ENCODE measurements around the gene OTULIN.
A peak's percentile ranks its signal among the peaks of the same experiment; 100 is the strongest.

The OTULIN gene

DNA sequence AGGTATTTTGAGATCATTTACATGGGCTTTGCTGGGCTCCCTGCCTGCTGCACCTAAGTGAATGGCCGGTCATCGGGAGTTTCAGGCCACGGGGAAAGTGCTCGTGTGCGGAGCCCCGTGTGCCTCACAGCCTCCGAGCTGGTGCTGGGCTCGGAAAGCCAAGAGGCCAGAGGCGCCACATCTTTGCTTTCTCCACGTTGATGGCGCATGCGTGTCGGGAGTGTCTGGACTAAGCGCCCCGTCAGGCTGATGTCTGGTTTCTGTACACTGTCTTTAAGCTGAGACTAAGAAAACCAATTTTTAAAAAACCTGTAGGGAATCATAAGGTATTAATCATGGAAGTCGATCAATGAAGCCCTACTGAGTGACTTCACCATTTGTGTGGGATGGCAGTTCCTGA is 69.1 kb downstream of the OTULIN start:
- no peak for DNase-seq (ENCODE audit: low read depth)
- H3K4me3 ChIP-seq (ENCODE audit: control insufficient read depth, low read depth, low read length): no peak overlapping the region
- TF ChIP-seq, protein P1, sequence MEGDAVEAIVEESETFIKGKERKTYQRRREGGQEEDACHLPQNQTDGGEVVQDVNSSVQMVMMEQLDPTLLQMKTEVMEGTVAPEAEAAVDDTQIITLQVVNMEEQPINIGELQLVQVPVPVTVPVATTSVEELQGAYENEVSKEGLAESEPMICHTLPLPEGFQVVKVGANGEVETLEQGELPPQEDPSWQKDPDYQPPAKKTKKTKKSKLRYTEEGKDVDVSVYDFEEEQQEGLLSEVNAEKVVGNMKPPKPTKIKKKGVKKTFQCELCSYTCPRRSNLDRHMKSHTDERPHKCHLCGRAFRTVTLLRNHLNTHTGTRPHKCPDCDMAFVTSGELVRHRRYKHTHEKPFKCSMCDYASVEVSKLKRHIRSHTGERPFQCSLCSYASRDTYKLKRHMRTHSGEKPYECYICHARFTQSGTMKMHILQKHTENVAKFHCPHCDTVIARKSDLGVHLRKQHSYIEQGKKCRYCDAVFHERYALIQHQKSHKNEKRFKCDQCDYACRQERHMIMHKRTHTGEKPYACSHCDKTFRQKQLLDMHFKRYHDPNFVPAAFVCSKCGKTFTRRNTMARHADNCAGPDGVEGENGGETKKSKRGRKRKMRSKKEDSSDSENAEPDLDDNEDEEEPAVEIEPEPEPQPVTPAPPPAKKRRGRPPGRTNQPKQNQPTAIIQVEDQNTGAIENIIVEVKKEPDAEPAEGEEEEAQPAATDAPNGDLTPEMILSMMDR (conservative IDR thresholded peaks at IDR 0.05; ENCODE audit: control insufficient read depth, insufficient read depth, low read depth, low read length): no peak

- TF ChIP-seq, protein P1 (conservative IDR thresholded peaks at IDR 0.05; ENCODE audit: control insufficient read depth, insufficient read depth, low read depth, low read length): no peak
- H3K4me3 ChIP-seq (ENCODE audit: control insufficient read depth, low read depth, low read length): no peak overlapping the region
- DNase-seq (ENCODE audit: low read depth): no peak
Measured at GRCh38 chr5:14734396-14734795, 69.9 kb downstream of the OTULIN start.

GRCh38 chr5:14735944-14736343 is 71.4 kb downstream of the OTULIN start:
- no peak for DNase-seq (ENCODE audit: low read depth)
- TF ChIP-seq, protein P1 (conservative IDR thresholded peaks at IDR 0.05; ENCODE audit: control insufficient read depth, insufficient read depth, low read depth, low read length): no peak
- no peak overlapping the region for H3K4me3 ChIP-seq (ENCODE audit: control insufficient read depth, low read depth, low read length)

GRCh38 chr5:14737291-14737690 is 72.8 kb downstream of the OTULIN start:
- H3K4me3 ChIP-seq (ENCODE audit: control insufficient read depth, low read depth, low read length): no peak overlapping the region
- DNase-seq (ENCODE audit: low read depth): no peak
- TF ChIP-seq, protein P1 (conservative IDR thresholded peaks at IDR 0.05; ENCODE audit: control insufficient read depth, insufficient read depth, low read depth, low read length): no peak

GRCh38 chr5:14738050-14738449 is 73.5 kb downstream of the OTULIN start:
- TF ChIP-seq, protein P1 (conservative IDR thresholded peaks at IDR 0.05; ENCODE audit: control insufficient read depth, insufficient read depth, low read depth, low read length): no peak
- DNase-seq (ENCODE audit: low read depth): no peak
- H3K4me3 ChIP-seq (ENCODE audit: control insufficient read depth, low read depth, low read length): no peak overlapping the region

GRCh38 chr5:14739538-14739937 is 75.0 kb downstream of the OTULIN start:
- no peak overlapping the region for H3K4me3 ChIP-seq (ENCODE audit: control insufficient read depth, low read depth, low read length)
- TF ChIP-seq, protein P1 (conservative IDR thresholded peaks at IDR 0.05; ENCODE audit: control insufficient read depth, insufficient read depth, low read depth, low read length): no peak
- peak; percentile 78 for DNase-seq (ENCODE audit: low read depth)

GRCh38 chr5:14739981-14740380 is 75.5 kb downstream of the OTULIN start:
- no peak for DNase-seq (ENCODE audit: low read depth)
- TF ChIP-seq, protein P1 (conservative IDR thresholded peaks at IDR 0.05; ENCODE audit: control insufficient read depth, insufficient read depth, low read depth, low read length): no peak
- H3K4me3 ChIP-seq (ENCODE audit: control insufficient read depth, low read depth, low read length): no peak overlapping the region

Measured in fibroblast of mammary gland (primary cell).